Heart left ventricle (tissue), 16 donors: ENCODE data around the gene STEAP1. TPM values are rescaled to one million over a fixed set of nuclear protein-coding genes. Genes with fewer than 3 reads are reported as not detected.
"Not testable (repeated sequence)": the region's sequence is repeated elsewhere in the genome, so short reads cannot be mapped to it uniquely, and the experiment has no call there.

Experiments used
- ATAC-seq, 4 donors: fragments of 200-7000 bp; cut with Tn5 transposase; one replicate each; pipeline ENCODE4 v1.9.1; 2020 to 2022; ENCODE audit warnings: moderate library complexity in 4 of 4, mild to moderate bottlenecking in 3 of 4, moderate number of reproducible peaks in 1 of 4
- DNase-seq, 5 donors: peaks; one replicate each; pipeline ENCODE4 v3.0.0-alpha.2; 2020
- H3K27ac ChIP-seq, 12 donors: fragments of 200-600 bp; sonication (generic) in 4 of 12; one replicate each; pipeline versions ENCODE4 v1.5.0 to v1.8.0; 2016 to 2022; ENCODE audit warnings: mild to moderate bottlenecking in 2 of 12
- H3K27me3 ChIP-seq, 9 donors: fragments of 200-600 bp; sonication (generic) in 2 of 9; one replicate each; pipeline versions ENCODE4 v1.5.1 to v1.8.0; 2016 to 2022; ENCODE audit warnings: mild to moderate bottlenecking in 3 of 9
- H3K36me3 ChIP-seq, 9 donors: fragments of 200-600 bp; sonication (generic) in 2 of 9; one replicate each; pipeline versions ENCODE4 v1.5.0 to v1.8.0; 2018 to 2022; ENCODE audit warnings: mild to moderate bottlenecking in 2 of 9
- H3K4me1 ChIP-seq, 12 donors: fragments of 200-600 bp; sonication (generic) in 4 of 12; one replicate each; pipeline versions ENCODE4 v1.5.0 to v1.8.0; 2016 to 2022; ENCODE audit warnings: mild to moderate bottlenecking in 3 of 12
- H3K4me3 ChIP-seq, 12 donors: fragments of 200-600 bp; sonication (generic) in 4 of 12; one replicate each; pipeline versions ENCODE4 v1.5.0 to v1.8.0; 2017 to 2022; ENCODE audit warnings: mild to moderate bottlenecking in 9 of 12, moderate library complexity in 4 of 12
- H3K9me3 ChIP-seq, 12 donors: fragments of 200-600 bp; sonication (generic) in 4 of 12; one replicate each; pipeline versions ENCODE4 v1.5.0 to v1.8.0; 2016 to 2022; ENCODE audit warnings: mild to moderate bottlenecking in 1 of 12
- CTCF ChIP-seq, 12 donors: fragments of 200-600 bp; sonication (generic) in 4 of 12; IDR thresholded peaks; one replicate each; pipeline versions ENCODE4 v1.5.0 to v1.8.0; 2018 to 2022; ENCODE audit warnings: antibody characterized with exemption in 12 of 12, mild to moderate bottlenecking in 5 of 12
- POLR2A ChIP-seq, 2 donors: fragments of 450-650 bp; IDR thresholded peaks; one replicate each; pipeline ENCODE4 v1.6.1; 2017; ENCODE audit warnings: antibody characterized with exemption in 2 of 2, mild to moderate bottlenecking in 2 of 2, moderate library complexity in 2 of 2
- WGBS, 4 donors: extraction: QIAGEN DNeasy Blood & Tissue Kit in 2 of 4; methylation state at CpG; one replicate each; pipeline versions ENCODE4 v1.1.5 to v1.1.7; 2013 to 2018; 5-methylcytosine and 5-hydroxymethylcytosine counted together
- intact Hi-C, 10 donors: fragments of 100-400 bp; cut with DNase I; formaldehyde crosslinking; loops; one replicate each; pipeline versions ENCODE4 v1.11.1 to v1.14.2; 2022
- polyA plus RNA-seq, 2 donors: library from polyadenylated mRNA; stranded (reverse); fragments of 200-250 nt; gene quantifications; one replicate each; pipeline ENCODE4 v1.2.3, GENCODE V29; 2013
- total RNA-seq, 9 donors: library from RNA; depleted of rRNA in 2 of 9; stranded (reverse); fragments of >200 nt in 2 of 9; fragmentation: NEBNext Ultra II Directional in 3 of 9; extraction: Animal tissue kit (Norgen Biotek cat#: 25700) in 3 of 9; gene quantifications; one replicate each; pipeline versions ENCODE4 v1.1.0 to v1.2.4, GENCODE V29; 2016 to 2023
- donor health status: ischemic (EF 13 %, LVEDD 7.1; RV severe dilation, severe dysfunction).
- donor health status: healthy with polysubstance abuse.
- donor health status: DM: no; HTN: yes; CAD: no.
- donor health status: DM: no; HTN: no; CAD: no.
- donor health status: ischemic (EF 25% LVEDD 6.9; RV normal size, moderate dysfunction).
- donor health status: ischemic (EF 25% LVEDD 5.7; RV mildly dilated, moderate dysfunction).
- donor health status: healthy.
- donor health status: DM: yes; HTN: yes; CAD: no.
- donor health status: ischemic (EF 35%, LVEDD 5.7; RV mildly dilated, moderate dysfunction).
- donor health status: nonischemic (EF 11% LVEDD 7.7; RV severe dilation, severe dysfunction).
- donor health status: DM: yes; HTN: yes; CAD: no.
- donor health status: PGD.
- donor health status: ischemic (EF 29% LVEDD 5.4; RV normal size, mild dysfunction).
- donor health status: nonischemic (EF 23%, LVEDD 6.1; RV moderate dilation, normal function).

The STEAP1 gene
- total and polyA plus RNA-seq, 11 donors = 0.34 to 8.3 (median 0.82) TPM

GRCh38 chr7:90180011-90180585 lies 25.8 kb downstream of the STEAP1 start:
- Histone ChIP-seq H3K27ac (no peak overlapping the region), H3K9me3 (no peaks in the 10 kb centered on the region), H3K4me3 (no peak overlapping the region), H3K36me3 (no peaks in the 10 kb centered on the region), H3K4me1 (no peaks in the 10 kb centered on the region), H3K27me3 (no peaks in the 10 kb centered on the region)
- no peak for DNase-seq
- TF ChIP-seq CTCF (IDR thresholded peaks at IDR 0.05) = no peak
- TF ChIP-seq POLR2A (IDR thresholded peaks at IDR 0.05) = no peak
- intact Hi-C loops = no loop called here
- ATAC-seq = no peak
- WGBS, 4 donors = 60 to 74% (median 64%) methylated on average over 1 of the region's 1 CpG

GRCh38 chr7:90180649-90181048 lies 26.4 kb downstream of the STEAP1 start:
- Histone ChIP-seq H3K36me3 (no peaks in the 10 kb centered on the region), H3K4me3 (no peak overlapping the region), H3K9me3 (no peaks in the 10 kb centered on the region), H3K4me1 (no peaks in the 10 kb centered on the region), H3K27me3 (no peaks in the 10 kb centered on the region), H3K27ac (no peak overlapping the region)
- intact Hi-C loops = no loop called here
- ATAC-seq (no peak), DNase-seq (no peak)
- no peak for TF ChIP-seq POLR2A (IDR thresholded peaks at IDR 0.05)
- no peak for TF ChIP-seq CTCF (IDR thresholded peaks at IDR 0.05)

- ATAC-seq = no peak
- no peaks in the 10 kb centered on the region for H3K4me1 ChIP-seq
- DNase-seq = no peak
Measured at GRCh38 chr7:90181485-90181884, 27.2 kb downstream of the STEAP1 start.

GRCh38 chr7:90186290-90186689 lies 32.0 kb downstream of the STEAP1 start:
- H3K4me3 ChIP-seq, H3K36me3 ChIP-seq, intact Hi-C loops, H3K9me3 ChIP-seq, H3K4me1 ChIP-seq, H3K27me3 ChIP-seq, H3K27ac ChIP-seq, DNase-seq, ATAC-seq: not testable (repeated sequence)
- WGBS, 4 donors = 70 to 79% (median 72%) methylated on average over 4 of the region's 4 CpGs

More at GRCh38 chr7:90181485-90181884, 27.2 kb downstream of the STEAP1 start:
- TF ChIP-seq POLR2A (IDR thresholded peaks at IDR 0.05) = no peak
- TF ChIP-seq CTCF (IDR thresholded peaks at IDR 0.05) = no peak
- Histone ChIP-seq H3K9me3 (peaks cover 0 to 3% (median 0%) of the 10 kb centered on the region in 12 donors), H3K27ac (no peak overlapping the region), H3K27me3 (no peaks in the 10 kb centered on the region), H3K4me3 (no peak overlapping the region), H3K36me3 (no peaks in the 10 kb centered on the region)
- intact Hi-C loops = no loop called here

- Histone ChIP-seq H3K27ac (no peak overlapping the region), H3K4me1 (no peaks in the 10 kb centered on the region), H3K27me3 (no peaks in the 10 kb centered on the region), H3K9me3 (peaks cover 0 to 5% (median 0%) of the 10 kb centered on the region in 12 donors), H3K4me3 (no peak overlapping the region), H3K36me3 (no peaks in the 10 kb centered on the region)
- intact Hi-C loops = no loop called here
- no peak for DNase-seq
- no peak for ATAC-seq
- TF ChIP-seq CTCF (IDR thresholded peaks at IDR 0.05) = no peak
Measured at GRCh38 chr7:90187507-90188050, 33.3 kb downstream of the STEAP1 start.
